SK-N-SH (cell line): ENCODE data around the gene C3orf22. TPM values are rescaled to one million over a fixed set of nuclear protein-coding genes. Genes with fewer than 3 reads are reported as not detected.

Experiments
- CTCF ChIA-PET: fragments of 300-600, 350-600 bp; formaldehyde crosslinking; extraction: SDS; loops from one replicate; lab custom pipeline; 2021; lab: Yijun Ruan, JAX
- POLR2A ChIA-PET: fragments of 350-600 bp; sonication (Branson Sonifier 250); formaldehyde crosslinking; extraction: SDS; loops from one replicate; lab custom pipeline; 2020; ENCODE audit warnings: antibody characterized with exemption, inconsistent platforms; lab: Yijun Ruan, JAX
- DNase-seq: peaks from one replicate; pipeline ENCODE4 v3.0.0; 2012
- H2AFZ ChIP-seq: fragments of 200-600 bp; sonication (generic); 2 replicates; pipeline ENCODE4 v1.8.1; 2016; ENCODE audit warnings: antibody characterized with exemption, mild to moderate bottlenecking, low read depth
- H3F3A ChIP-seq: fragments of 200-600 bp; sonication (generic); replicated peaks from 2 replicates; pipeline ENCODE3; 2016; ENCODE audit warnings: antibody characterized with exemption, mild to moderate bottlenecking; ENCODE audit not compliant: insufficient read depth
- H3K27ac ChIP-seq, 2 experiments: fragments of 200-500 bp in 1 of 2; fragments of 200-600 bp in 1 of 2; sonication (Bioruptor generic) in 1 of 2; sonication (generic), shearing (Covaris generic) in 1 of 2; 2 replicates each; pipeline versions ENCODE4 v1.5.1 to v1.6.1; 2014 to 2016; ENCODE audit warnings: low read depth in 2 of 2, inconsistent platforms in 1 of 2, low read length in 1 of 2, mild to moderate bottlenecking in 1 of 2, mixed read lengths in 1 of 2
- H3K27me3 ChIP-seq: fragments of 200-600 bp; sonication (generic), shearing (Covaris generic); 2 replicates; pipeline ENCODE4 v1.6.1; 2016; ENCODE audit warnings: mixed run types; ENCODE audit not compliant: insufficient read depth
- H3K36me3 ChIP-seq, 2 experiments: fragments of 200-500 bp in 1 of 2; fragments of 200-600 bp in 1 of 2; sonication (Bioruptor generic) in 1 of 2; sonication (generic) in 1 of 2; replicated peaks in 1 of 2; 2 replicates each; pipeline versions ENCODE3 to v1.5.1; 2014 to 2016; ENCODE audit warnings: low read length in 1 of 2, mild to moderate bottlenecking in 1 of 2; ENCODE audit not compliant: insufficient read depth in 2 of 2, control insufficient read depth in 1 of 2
- H3K4me1 ChIP-seq, 2 experiments: fragments of 200-500 bp in 1 of 2; fragments of 200-600 bp in 1 of 2; sonication (Bioruptor generic) in 1 of 2; sonication (generic), shearing (Covaris generic) in 1 of 2; 2 replicates each; pipeline versions ENCODE4 v1.5.1 to v1.6.1; 2014 to 2016; ENCODE audit warnings: low read depth in 1 of 2, low read length in 1 of 2, mixed run types in 1 of 2; ENCODE audit not compliant: insufficient read depth in 2 of 2, control insufficient read depth in 1 of 2
- H3K4me2 ChIP-seq: fragments of 200-600 bp; sonication (generic), shearing (Covaris generic); 2 replicates; pipeline ENCODE4 v1.6.1; 2017; ENCODE audit warnings: mixed run types
- H3K4me3 ChIP-seq, 2 experiments: fragments of 200-500 bp in 1 of 2; fragments of 200-600 bp in 1 of 2; sonication (Bioruptor generic) in 1 of 2; sonication (generic), shearing (Covaris generic) in 1 of 2; 2 replicates each; pipeline versions ENCODE4 v1.5.1 to v1.8.1; 2014 to 2016; ENCODE audit warnings: low read depth in 2 of 2, inconsistent platforms in 1 of 2, low read length in 1 of 2, mild to moderate bottlenecking in 1 of 2, mixed read lengths in 1 of 2, moderate library complexity in 1 of 2
- H3K79me2 ChIP-seq: fragments of 200-600 bp; sonication (generic); 2 replicates; pipeline ENCODE4 v1.8.1; 2017; ENCODE audit warnings: mild to moderate bottlenecking; ENCODE audit not compliant: insufficient read depth
- H3K9ac ChIP-seq: fragments of 200-600 bp; sonication (generic); 2 replicates; pipeline ENCODE4 v1.6.1; 2017; ENCODE audit warnings: mixed run types
- H3K9me2 ChIP-seq: fragments of 200-600 bp; sonication (generic); 2 replicates; pipeline ENCODE4 v1.6.1; 2017; ENCODE audit warnings: mixed run types
- H3K9me3 ChIP-seq: fragments of 200-600 bp; sonication (generic); 2 replicates; pipeline ENCODE4 v1.6.1; 2017; ENCODE audit warnings: mixed run types, mild to moderate bottlenecking, moderate library complexity
- H4K20me1 ChIP-seq: fragments of 200-600 bp; sonication (generic); 2 replicates; pipeline ENCODE4 v1.6.1; 2017; ENCODE audit warnings: mild to moderate bottlenecking, mixed run types; ENCODE audit not compliant: insufficient read depth
- CHD2 ChIP-seq: fragments of 150-350 bp; IDR thresholded peaks from 2 replicates; pipeline ENCODE4 v1.6.1; 2018; ENCODE audit warnings: low read length; ENCODE audit not compliant: partially characterized antibody
- EZH2phosphoT487 ChIP-seq: fragments of 200-600 bp; sonication (generic); IDR thresholded peaks from 2 replicates; pipeline ENCODE4 v1.6.1; 2017; ENCODE audit warnings: low read depth, mixed run types, mild to moderate bottlenecking, antibody characterized with exemption, moderate library complexity, borderline replicate concordance
- FOSL2 ChIP-seq: IDR thresholded peaks from 2 replicates; pipeline ENCODE4 v1.4.0; 2012; ENCODE audit warnings: low read depth, mild to moderate bottlenecking, moderate library complexity, borderline replicate concordance
- MAX ChIP-seq: IDR thresholded peaks from 2 replicates; pipeline ENCODE4 v1.4.0; 2012; ENCODE audit warnings: low read depth
- MEF2A ChIP-seq: IDR thresholded peaks from 2 replicates; pipeline ENCODE4 v1.4.0; 2012; ENCODE audit warnings: low read depth, borderline replicate concordance
- NFIC ChIP-seq: IDR thresholded peaks from 2 replicates; pipeline ENCODE4 v1.4.0; 2012; ENCODE audit warnings: borderline replicate concordance
- POLR2AphosphoS5 ChIP-seq: IDR thresholded peaks from 2 replicates; pipeline ENCODE4 v1.6.1; 2012; ENCODE audit warnings: low read depth, low read length
- RAD21 ChIP-seq: IDR thresholded peaks from 2 replicates; pipeline ENCODE4 v1.6.1; 2012; ENCODE audit warnings: mild to moderate bottlenecking, low read length
- RXRA ChIP-seq: IDR thresholded peaks from 2 replicates; pipeline ENCODE4 v1.4.0; 2012; ENCODE audit warnings: low read depth, mild to moderate bottlenecking, borderline replicate concordance
- SIN3A ChIP-seq: IDR thresholded peaks from 2 replicates; pipeline ENCODE4 v1.6.1; 2012; ENCODE audit warnings: low read depth, mild to moderate bottlenecking, low read length, moderate library complexity, borderline replicate concordance
- SMC3 ChIP-seq: IDR thresholded peaks from 2 replicates; pipeline ENCODE4 v1.6.1; 2012; ENCODE audit warnings: low read depth, low read length, improper control_type of control experiment
- WGBS: methylation state at CpG from one replicate; pipeline ENCODE4 v1.1.6; 2017; ENCODE audit warnings: low lambda C conversion rate; 5-methylcytosine and 5-hydroxymethylcytosine counted together
- polyA plus RNA-seq, 3 experiments: library from polyadenylated mRNA; depleted of rRNA; stranded (reverse); fragments of >200 nt; gene quantifications; 2 replicates each; pipeline ENCODE4 v1.2.3, GENCODE V29; 2012
- TF ChIP-seq, protein P1 (sequence below): IDR thresholded peaks from 2 replicates; pipeline ENCODE4 v1.4.0; 2012; ENCODE audit warnings: low read depth, borderline replicate concordance
- TF ChIP-seq, protein P2 (sequence below): fragments of 200-600 bp; sonication (generic); IDR thresholded peaks from 2 replicates; pipeline ENCODE4 v1.6.1; 2017; ENCODE audit warnings: antibody characterized with exemption, mild to moderate bottlenecking, moderate library complexity

Gene C3orf22
- polyA plus RNA-seq, 1 of the 3 experiments (the other 2 are of a cell fraction), result not detected

DNA sequence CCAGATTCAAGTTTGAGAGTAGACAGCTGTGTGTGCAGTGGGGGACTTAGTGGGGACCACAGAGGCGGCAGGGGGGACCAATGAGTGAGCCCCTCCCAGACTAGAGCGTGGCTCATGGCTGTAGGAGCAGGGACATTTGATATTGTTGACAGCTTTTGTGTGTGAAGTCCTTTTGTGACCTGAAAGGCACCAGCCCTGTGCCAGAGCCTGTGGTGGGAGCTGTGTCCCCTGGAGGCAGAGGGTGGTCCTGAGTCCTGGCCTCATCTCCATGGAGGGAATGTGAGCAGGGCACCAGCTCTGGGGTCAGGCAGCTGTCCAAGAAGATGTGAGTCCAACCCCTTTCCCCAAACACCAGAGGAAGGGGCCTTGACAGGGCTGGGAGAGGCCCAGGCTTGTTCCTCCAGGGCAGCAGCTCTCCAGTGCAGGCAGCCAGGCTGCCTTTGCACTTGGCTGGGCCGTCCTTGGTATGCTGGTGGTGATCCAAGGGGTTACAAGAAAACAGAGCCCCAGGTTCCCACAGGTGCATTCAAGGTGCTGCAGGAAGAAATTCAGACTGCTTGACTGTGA, 10.1 kb upstream of the C3orf22 start:
- no peaks in the 10 kb centered on the region for H3K27me3 ChIP-seq
- ChIA-PET POLR2A (no interaction called here), CTCF (interaction anchor here (0.9 to 1.5 kb wide), 3 partner anchors 38 to 48 kb away, joined by 3 to 4 read pairs (median 3); no protein-coding TSS in a partner anchor)
- no peaks in the 10 kb centered on the region for H3K9me3 ChIP-seq
- no peaks in the 10 kb centered on the region for H3K9me2 ChIP-seq
- no peaks in the 10 kb centered on the region for H4K20me1 ChIP-seq
- H3F3A ChIP-seq, result no peaks in the 10 kb centered on the region
- DNase-seq, result no peak
- no peak overlapping the region for H3K9ac ChIP-seq
- no peak overlapping the region for H3K4me2 ChIP-seq
- no peaks in the 10 kb centered on the region for H3K36me3 ChIP-seq
- WGBS, result 62% methylated on average over 3 of the region's 3 CpGs
- TF ChIP-seq MAX (no peak), EZH2phosphoT487 (no peak), FOSL2 (no peak), SMC3 (no peak), MEF2A (no peak), NFIC (no peak), RXRA (no peak), CHD2 (no peak), SIN3A (no peak)
- TF ChIP-seq, protein P1, sequence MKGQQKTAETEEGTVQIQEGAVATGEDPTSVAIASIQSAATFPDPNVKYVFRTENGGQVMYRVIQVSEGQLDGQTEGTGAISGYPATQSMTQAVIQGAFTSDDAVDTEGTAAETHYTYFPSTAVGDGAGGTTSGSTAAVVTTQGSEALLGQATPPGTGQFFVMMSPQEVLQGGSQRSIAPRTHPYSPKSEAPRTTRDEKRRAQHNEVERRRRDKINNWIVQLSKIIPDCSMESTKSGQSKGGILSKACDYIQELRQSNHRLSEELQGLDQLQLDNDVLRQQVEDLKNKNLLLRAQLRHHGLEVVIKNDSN, result no peak
- TF ChIP-seq, protein P2, sequence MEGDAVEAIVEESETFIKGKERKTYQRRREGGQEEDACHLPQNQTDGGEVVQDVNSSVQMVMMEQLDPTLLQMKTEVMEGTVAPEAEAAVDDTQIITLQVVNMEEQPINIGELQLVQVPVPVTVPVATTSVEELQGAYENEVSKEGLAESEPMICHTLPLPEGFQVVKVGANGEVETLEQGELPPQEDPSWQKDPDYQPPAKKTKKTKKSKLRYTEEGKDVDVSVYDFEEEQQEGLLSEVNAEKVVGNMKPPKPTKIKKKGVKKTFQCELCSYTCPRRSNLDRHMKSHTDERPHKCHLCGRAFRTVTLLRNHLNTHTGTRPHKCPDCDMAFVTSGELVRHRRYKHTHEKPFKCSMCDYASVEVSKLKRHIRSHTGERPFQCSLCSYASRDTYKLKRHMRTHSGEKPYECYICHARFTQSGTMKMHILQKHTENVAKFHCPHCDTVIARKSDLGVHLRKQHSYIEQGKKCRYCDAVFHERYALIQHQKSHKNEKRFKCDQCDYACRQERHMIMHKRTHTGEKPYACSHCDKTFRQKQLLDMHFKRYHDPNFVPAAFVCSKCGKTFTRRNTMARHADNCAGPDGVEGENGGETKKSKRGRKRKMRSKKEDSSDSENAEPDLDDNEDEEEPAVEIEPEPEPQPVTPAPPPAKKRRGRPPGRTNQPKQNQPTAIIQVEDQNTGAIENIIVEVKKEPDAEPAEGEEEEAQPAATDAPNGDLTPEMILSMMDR, result no peak
- H3K27ac ChIP-seq, result no peak overlapping the region
- no peak overlapping the region for H3K4me3 ChIP-seq
- no peaks in the 10 kb centered on the region; a peak in 1 of 4 replicates for H3K4me1 ChIP-seq
- H2AFZ ChIP-seq, result no peak overlapping the region
- no peaks in the 10 kb centered on the region for H3K79me2 ChIP-seq

GRCh38 chr3:126567696-126568438, 9.1 kb upstream of the C3orf22 start:
- H3K4me1 ChIP-seq, result no peaks in the 10 kb centered on the region; a peak in 1 of 4 replicates
- WGBS, result 67% methylated on average over 6 of the region's 10 CpGs
- no peak overlapping the region for H3K4me2 ChIP-seq
- no peaks in the 10 kb centered on the region for H3K79me2 ChIP-seq
- TF ChIP-seq, protein P2, result peak; percentile 22
- TF ChIP-seq RAD21 (peak; percentile 65), POLR2AphosphoS5 (no peak), SMC3 (peak; percentile 48)
- CTCF ChIA-PET, result interaction anchor here (1.5 kb wide), 2 partner anchors 47 to 111 kb away, joined by 3 read pairs; no protein-coding TSS in a partner anchor
- peak; percentile 67 for DNase-seq
- H3K4me3 ChIP-seq, result no peak overlapping the region; a peak in 1 of 4 replicates
- H3K27me3 ChIP-seq, result no peaks in the 10 kb centered on the region
- H3K9me2 ChIP-seq, result no peaks in the 10 kb centered on the region
- no peaks in the 10 kb centered on the region for H3K9me3 ChIP-seq
- H3K9ac ChIP-seq, result no peak overlapping the region
- H3K36me3 ChIP-seq, result no peaks in the 10 kb centered on the region
- POLR2A ChIA-PET, result no interaction called here
- no peak overlapping the region for H2AFZ ChIP-seq
- no peaks in the 10 kb centered on the region for H3F3A ChIP-seq
- H4K20me1 ChIP-seq, result no peaks in the 10 kb centered on the region
- H3K27ac ChIP-seq, result no peak overlapping the region
